Astrocyte (in vitro differentiated cells and primary cell): ENCODE results near the gene LMCD1. TPM values are rescaled to one million over a fixed set of nuclear protein-coding genes. Genes with fewer than 3 reads are reported as not detected.
A peak's percentile ranks its signal among the peaks of the same experiment; 100 is the strongest.

Experiments
- DNase-seq: peaks from one replicate; pipeline ENCODE4 v3.0.0-alpha.2; 2010; ENCODE audit warnings: low read depth
- FAIRE-seq: peaks from 2 replicates; lab custom pipeline; 2011; peaks lifted over from hg19 to GRCh38; lab: Jason Lieb, UNC
- H2AFZ ChIP-seq: 2 replicates; pipeline ENCODE4 v1.6.0; 2012; ENCODE audit warnings: low read depth, low read length, inconsistent platforms
- H3K27ac ChIP-seq: 2 replicates; pipeline ENCODE4 v1.5.1; 2011; ENCODE audit warnings: low read depth, low read length, inconsistent platforms
- H3K27me3 ChIP-seq: 2 replicates; pipeline ENCODE4 v1.6.0; 2011; ENCODE audit warnings: low read length, inconsistent platforms; ENCODE audit not compliant: insufficient read depth
- H3K36me3 ChIP-seq: 2 replicates; pipeline ENCODE4 v1.5.1; 2011; ENCODE audit warnings: low read length, inconsistent platforms; ENCODE audit not compliant: insufficient read depth
- H3K4me1 ChIP-seq: 2 replicates; pipeline ENCODE4 v1.5.1; 2011; ENCODE audit warnings: low read length, inconsistent platforms; ENCODE audit not compliant: insufficient read depth
- H3K4me2 ChIP-seq: 2 replicates; pipeline ENCODE4 v1.6.0; 2012; ENCODE audit warnings: low read length, inconsistent platforms
- H3K4me3 ChIP-seq: 2 replicates; pipeline ENCODE4 v1.5.1; 2011; ENCODE audit warnings: low read depth, mild to moderate bottlenecking, low read length, inconsistent platforms; ENCODE audit not compliant: insufficient read depth
- H3K79me2 ChIP-seq: 2 replicates; pipeline ENCODE4 v1.6.0; 2012; ENCODE audit warnings: mild to moderate bottlenecking, low read length, inconsistent platforms; ENCODE audit not compliant: insufficient read depth
- H3K9ac ChIP-seq: 2 replicates; pipeline ENCODE4 v1.6.0; 2012; ENCODE audit warnings: mild to moderate bottlenecking, low read length, inconsistent platforms
- H3K9me3 ChIP-seq: 2 replicates; pipeline ENCODE4 v1.5.1; 2012; ENCODE audit warnings: low read depth, mild to moderate bottlenecking, low read length, inconsistent platforms; ENCODE audit not compliant: insufficient read depth
- H4K20me1 ChIP-seq: 2 replicates; pipeline ENCODE4 v1.6.0; 2012; ENCODE audit warnings: low read length, inconsistent platforms; ENCODE audit not compliant: insufficient read depth
- H3K27ac Mint-ChIP-seq: one replicate; pipeline ENCODE4 v1.8.0; 2021; ENCODE audit warnings: mild to moderate bottlenecking, mixed read lengths; ENCODE audit not compliant: unreplicated experiment
- H3K27me3 Mint-ChIP-seq: one replicate; pipeline ENCODE4 v1.8.0; 2021; ENCODE audit warnings: low read depth, mixed read lengths; ENCODE audit not compliant: unreplicated experiment
- H3K36me3 Mint-ChIP-seq: one replicate; pipeline ENCODE4 v1.8.0; 2021; ENCODE audit warnings: low read depth, mixed read lengths; ENCODE audit not compliant: unreplicated experiment
- H3K4me1 Mint-ChIP-seq: one replicate; pipeline ENCODE4 v1.8.0; 2021; ENCODE audit warnings: low read depth, mixed read lengths; ENCODE audit not compliant: unreplicated experiment
- H3K4me3 Mint-ChIP-seq: one replicate; pipeline ENCODE4 v1.8.0; 2021; ENCODE audit warnings: mild to moderate bottlenecking, moderate library complexity, mixed read lengths; ENCODE audit not compliant: unreplicated experiment
- H3K9me3 Mint-ChIP-seq: one replicate; pipeline ENCODE4 v1.8.0; 2021; ENCODE audit warnings: mild to moderate bottlenecking, mixed read lengths; ENCODE audit not compliant: unreplicated experiment
- CTCF ChIP-seq: IDR thresholded peaks from 2 replicates; pipeline ENCODE4 v1.5.1; 2011; ENCODE audit warnings: low read depth, mild to moderate bottlenecking, inconsistent platforms, low read length, moderate library complexity; ENCODE audit not compliant: insufficient read depth
- EZH2 ChIP-seq: IDR thresholded peaks from 2 replicates; pipeline ENCODE4 v1.6.1; 2012; ENCODE audit warnings: mild to moderate bottlenecking, low read length, inconsistent platforms; ENCODE audit not compliant: insufficient read depth
- total RNA-seq: library from RNA; stranded (reverse); gene quantifications from 2 replicates; pipeline ENCODE4 v1.2.1, GENCODE V29; 2021

Gene LMCD1
- total RNA-seq, 1 donor from 2014 or later: 374 TPM

GRCh38 chr3:8486936-8487335 is 14.7 kb upstream of the LMCD1 start:
- DNase-seq: no peak
- H3K9me3 Mint-ChIP-seq: peaks cover 14% of the 10 kb centered on the region
- H3K4me1 ChIP-seq: peaks cover 49% of the 10 kb centered on the region
- H3K36me3 ChIP-seq: no peaks in the 10 kb centered on the region
- H3K4me3 Mint-ChIP-seq: no peak overlapping the region
- H3K36me3 Mint-ChIP-seq: peaks cover 7% of the 10 kb centered on the region
- peaks cover 5% of the 10 kb centered on the region for H3K9me3 ChIP-seq
- H3K27me3 Mint-ChIP-seq: no peaks in the 10 kb centered on the region
- H3K4me2 ChIP-seq: no peak overlapping the region
- H3K4me3 ChIP-seq: no peak overlapping the region
- no peak overlapping the region for H2AFZ ChIP-seq
- H3K79me2 ChIP-seq: no peaks in the 10 kb centered on the region
- no peaks in the 10 kb centered on the region for H3K27me3 ChIP-seq
- peaks cover 71% of the 10 kb centered on the region for H3K4me1 Mint-ChIP-seq
- H3K27ac Mint-ChIP-seq: peak overlapping the region; percentile 84
- H3K27ac ChIP-seq: no peak overlapping the region
- no peaks in the 10 kb centered on the region for H4K20me1 ChIP-seq
- TF ChIP-seq EZH2: no peak
- TF ChIP-seq CTCF: no peak
- H3K9ac ChIP-seq: no peak overlapping the region
- FAIRE-seq: no peak

GRCh38 chr3:8488411-8488810 is 13.2 kb upstream of the LMCD1 start:
- no peak overlapping the region for H3K4me3 ChIP-seq
- H3K4me2 ChIP-seq: no peak overlapping the region
- Mint-ChIP-seq H3K36me3 (peaks cover 7% of the 10 kb centered on the region), H3K4me1 (peaks cover 70% of the 10 kb centered on the region), H3K27me3 (no peaks in the 10 kb centered on the region), H3K4me3 (no peak overlapping the region), H3K27ac (peak overlapping the region; percentile 95), H3K9me3 (peaks cover 11% of the 10 kb centered on the region)
- TF ChIP-seq EZH2 (no peak), CTCF (peak; percentile 15)
- no peaks in the 10 kb centered on the region for H3K36me3 ChIP-seq
- peaks cover 44% of the 10 kb centered on the region for H3K4me1 ChIP-seq
- no peak overlapping the region for H2AFZ ChIP-seq
- H3K79me2 ChIP-seq: no peaks in the 10 kb centered on the region
- H3K27me3 ChIP-seq: no peaks in the 10 kb centered on the region
- peak; percentile 73 for FAIRE-seq
- H3K9ac ChIP-seq: no peak overlapping the region
- peak; percentile 56 for DNase-seq
- no peak overlapping the region for H3K27ac ChIP-seq
- H4K20me1 ChIP-seq: no peaks in the 10 kb centered on the region
- H3K9me3 ChIP-seq: peaks cover 5% of the 10 kb centered on the region

- Histone ChIP-seq H3K27me3 (no peaks in the 10 kb centered on the region), H3K4me3 (no peak overlapping the region), H3K27ac (no peak overlapping the region), H3K79me2 (no peaks in the 10 kb centered on the region), H3K4me1 (peaks cover 43% of the 10 kb centered on the region), H3K4me2 (no peak overlapping the region), H2AFZ (no peak overlapping the region), H3K9me3 (peaks cover 5% of the 10 kb centered on the region), H3K9ac (peak overlapping the region; percentile 52), H3K36me3 (no peaks in the 10 kb centered on the region), H4K20me1 (no peaks in the 10 kb centered on the region)
- H3K27ac Mint-ChIP-seq: peak overlapping the region; percentile 95
- H3K27me3 Mint-ChIP-seq: no peaks in the 10 kb centered on the region
- H3K4me3 Mint-ChIP-seq: no peak overlapping the region
- peaks cover 11% of the 10 kb centered on the region for H3K9me3 Mint-ChIP-seq
- H3K4me1 Mint-ChIP-seq: peaks cover 69% of the 10 kb centered on the region
- FAIRE-seq: no peak
- no peak for DNase-seq
- TF ChIP-seq CTCF (no peak), EZH2 (no peak)
- H3K36me3 Mint-ChIP-seq: peaks cover 7% of the 10 kb centered on the region
Observed at GRCh38 chr3:8488877-8489276, 12.7 kb upstream of the LMCD1 start.
